HL-60 (cell line): ENCODE data around the gene FERMT3.

ENCODE experiments used
- DNase-seq, 2 experiments: peaks; one replicate each; pipeline ENCODE4 v3.0.0-alpha.2; 2010 to 2020; ENCODE audit warnings: low read depth in 1 of 2, low spot score in 1 of 2
- H3K27ac ChIP-seq: fragments of 250-450 bp; sonication (Bioruptor Pico); replicated peaks from 2 replicates; pipeline ENCODE4 v1.5.1; 2020; ENCODE audit warnings: mild to moderate bottlenecking, moderate library complexity
- H3K27me3 ChIP-seq: fragments of 250-450 bp; sonication (Bioruptor Pico); 2 replicates; pipeline ENCODE4 v1.5.1; 2021; ENCODE audit warnings: mild to moderate bottlenecking, moderate library complexity; ENCODE audit not compliant: insufficient read depth, poor library complexity, severe bottlenecking
- H3K4me3 ChIP-seq: replicated peaks from 2 replicates; pipeline ENCODE4 v1.5.1; 2011; ENCODE audit warnings: mild to moderate bottlenecking, control low read depth, low read length; ENCODE audit not compliant: insufficient read depth
- CTCF ChIP-seq: IDR thresholded peaks from one replicate; pipeline ENCODE4 v1.5.1; 2011; ENCODE audit warnings: low read length, control low read depth, inconsistent platforms; ENCODE audit not compliant: insufficient read depth
- GABPA ChIP-seq: IDR thresholded peaks from 2 replicates; pipeline ENCODE4 v1.6.1; 2012; ENCODE audit warnings: low read depth
- POLR2AphosphoS5 ChIP-seq: IDR thresholded peaks from 2 replicates; pipeline ENCODE4 v1.6.1; 2012; ENCODE audit warnings: low read depth
- REST ChIP-seq: IDR thresholded peaks from 2 replicates; pipeline ENCODE4 v1.6.1; 2012; ENCODE audit warnings: low read depth; ENCODE audit not compliant: insufficient replicate concordance
- SPI1 ChIP-seq: IDR thresholded peaks from 2 replicates; pipeline ENCODE4 v1.6.1; 2012; ENCODE audit warnings: low read depth, mild to moderate bottlenecking, borderline replicate concordance

FERMT3 gene

DNA sequence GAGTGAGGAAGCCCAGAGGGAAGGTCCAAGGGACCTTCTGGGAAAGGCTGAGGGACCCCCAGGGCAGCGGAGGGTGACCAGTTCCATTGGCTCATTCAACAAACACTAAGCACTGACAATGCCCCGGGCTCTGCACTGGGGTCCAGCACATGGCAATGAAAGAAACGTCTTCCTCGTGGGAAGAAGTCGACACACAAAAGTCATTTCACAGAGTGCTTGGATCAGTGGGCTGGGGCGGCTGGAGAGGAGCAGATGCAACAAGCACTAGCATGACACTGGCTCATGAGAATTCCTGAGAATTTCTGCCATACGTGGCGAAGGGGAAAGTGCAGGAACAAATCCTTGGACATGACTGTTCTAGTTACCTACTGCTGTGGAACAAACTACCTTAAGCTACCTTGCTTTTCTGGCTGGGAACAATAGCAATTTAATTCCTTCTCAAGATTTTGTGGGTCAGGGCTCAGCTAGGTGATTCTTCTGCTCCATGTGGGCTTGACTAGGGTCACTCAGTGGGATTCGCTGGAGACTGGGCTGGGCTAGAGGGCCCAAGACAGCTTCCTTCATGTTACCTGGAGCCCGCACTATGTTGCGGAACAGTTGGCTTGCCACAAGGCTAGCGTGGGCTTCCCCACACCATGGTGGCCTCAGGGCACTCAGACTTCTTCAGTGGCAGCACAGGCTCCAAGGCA, 27.4 kb upstream of the FERMT3 start:
- Histone ChIP-seq H3K27ac (no peak overlapping the region), H3K4me3 (no peak overlapping the region), H3K27me3 (no peaks in the 10 kb centered on the region)
- TF ChIP-seq REST, result no peak
- TF ChIP-seq SPI1, result no peak
- no peak for TF ChIP-seq POLR2AphosphoS5
- TF ChIP-seq CTCF, result no peak
- no peak for TF ChIP-seq GABPA
- DNase-seq, result no peak

DNA sequence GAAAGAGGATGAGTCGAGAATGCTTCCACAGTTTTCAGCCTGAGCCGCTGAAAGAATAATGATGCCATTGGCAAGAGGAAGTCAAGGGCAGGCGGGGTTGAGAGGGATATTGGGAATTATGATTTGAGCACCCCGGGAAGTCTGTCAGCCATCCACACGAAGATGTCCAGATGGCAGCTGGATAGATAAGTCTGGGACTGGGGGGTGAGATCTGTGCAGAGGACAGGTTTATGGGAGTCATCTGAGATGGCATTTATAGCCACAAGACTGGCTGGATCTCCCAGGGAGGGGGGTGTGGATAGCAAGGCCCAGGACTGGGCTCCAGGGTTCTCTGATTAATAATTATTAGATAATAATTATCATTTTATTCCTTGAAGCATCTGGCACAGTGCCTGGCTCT, 25.6 kb upstream of the FERMT3 start:
- no peak for DNase-seq
- H3K4me3 ChIP-seq, result no peak overlapping the region
- no peak overlapping the region for H3K27ac ChIP-seq
- no peaks in the 10 kb centered on the region for H3K27me3 ChIP-seq
- no peak for TF ChIP-seq SPI1

GRCh38 chr11:64181506-64182411, 24.8 kb upstream of the FERMT3 start:
- DNase-seq, result peak; percentile 80
- no peak overlapping the region for H3K4me3 ChIP-seq
- TF ChIP-seq GABPA, result no peak
- TF ChIP-seq POLR2AphosphoS5, result peak; percentile 62
- no peaks in the 10 kb centered on the region for H3K27me3 ChIP-seq
- no peak overlapping the region for H3K27ac ChIP-seq

DNA sequence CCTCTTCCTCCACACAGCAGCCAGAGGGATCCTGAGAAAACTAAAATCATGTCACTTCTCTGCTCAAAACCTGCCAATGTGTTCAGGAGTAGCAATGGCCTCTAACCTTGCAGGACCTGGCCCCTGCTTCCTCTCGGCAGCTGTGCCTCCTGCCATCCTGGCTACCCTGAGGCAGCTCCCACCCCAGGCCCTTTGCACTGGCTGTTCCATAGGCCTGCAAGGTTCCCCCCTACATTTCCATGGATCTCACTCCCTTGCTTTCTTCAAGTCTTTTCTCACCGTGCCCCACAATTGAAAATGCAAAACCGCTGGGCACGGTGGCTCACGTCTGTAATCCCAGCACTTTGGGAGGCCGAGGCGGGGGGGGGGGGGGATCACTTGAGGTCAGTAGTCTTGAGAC, 22.6 kb upstream of the FERMT3 start:
- TF ChIP-seq POLR2AphosphoS5 (no peak), CTCF (no peak), REST (no peak), SPI1 (no peak), GABPA (no peak)
- H3K27ac ChIP-seq, result no peak overlapping the region
- no peak for DNase-seq
- H3K27me3 ChIP-seq, result no peaks in the 10 kb centered on the region
- H3K4me3 ChIP-seq, result peak overlapping the region; percentile 88; the same call in 1 of the 2 replicates
